ENCODE measurements around the gene CCR5. TPM values are rescaled to one million over a fixed set of nuclear protein-coding genes. Genes with fewer than 3 reads are reported as not detected.
A peak's percentile ranks its signal among the peaks of the same experiment; 100 is the strongest.

The CCR5 gene
- total and polyA plus RNA-seq, 9 of the 15 experiments (the other 6 are each of a cell fraction or from before 2014, with no cell fraction given) = not detected

DNA sequence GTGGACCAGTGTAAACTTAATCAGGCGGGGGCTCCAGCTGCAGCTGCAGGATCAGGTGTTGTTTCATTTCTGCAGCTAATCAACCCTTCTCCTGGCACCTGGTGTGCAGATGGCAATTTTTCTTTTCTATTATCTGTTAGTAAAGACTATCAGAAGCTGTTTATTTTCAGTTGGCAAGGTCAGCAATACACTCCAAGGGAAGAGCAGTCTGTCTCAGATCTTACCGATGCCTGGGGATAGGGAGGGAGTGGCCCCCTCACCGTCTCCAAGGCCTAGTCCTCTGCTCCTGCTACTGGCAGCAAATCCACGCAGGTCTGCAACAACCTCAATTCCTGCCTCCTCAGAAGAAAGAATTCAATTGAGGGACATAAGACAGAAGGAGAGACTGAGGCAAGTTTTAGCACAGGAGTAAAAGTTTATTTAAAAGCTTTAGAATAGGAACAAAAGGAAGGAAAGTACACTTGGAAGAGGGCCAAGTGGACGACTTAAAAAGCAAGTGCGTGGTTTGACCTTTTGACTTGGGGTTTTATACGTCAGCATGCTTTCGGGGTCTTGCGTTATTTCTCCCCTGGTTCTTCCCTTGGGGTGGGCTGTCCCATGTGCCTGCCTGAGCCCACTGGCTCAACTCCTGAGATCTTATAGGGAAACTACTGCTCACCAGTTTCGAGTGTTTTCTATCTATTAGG, 45.5 kb downstream of the CCR5 start (continued):
- TF ChIP-seq, protein P1, sequence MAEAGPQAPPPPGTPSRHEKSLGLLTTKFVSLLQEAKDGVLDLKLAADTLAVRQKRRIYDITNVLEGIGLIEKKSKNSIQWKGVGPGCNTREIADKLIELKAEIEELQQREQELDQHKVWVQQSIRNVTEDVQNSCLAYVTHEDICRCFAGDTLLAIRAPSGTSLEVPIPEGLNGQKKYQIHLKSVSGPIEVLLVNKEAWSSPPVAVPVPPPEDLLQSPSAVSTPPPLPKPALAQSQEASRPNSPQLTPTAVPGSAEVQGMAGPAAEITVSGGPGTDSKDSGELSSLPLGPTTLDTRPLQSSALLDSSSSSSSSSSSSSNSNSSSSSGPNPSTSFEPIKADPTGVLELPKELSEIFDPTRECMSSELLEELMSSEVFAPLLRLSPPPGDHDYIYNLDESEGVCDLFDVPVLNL (CRISPR knock-in tag; IDR thresholded peaks at IDR 0.05; ENCODE audit: low read depth) = no peak
- TF ChIP-seq NFIC (IDR thresholded peaks at IDR 0.05) = peak; percentile 93
- TF ChIP-seq POLR2A (conservative IDR thresholded peaks at IDR 0.05) = no peak
- no peak for TF ChIP-seq KAT7 (CRISPR knock-in tag; IDR thresholded peaks at IDR 0.05; ENCODE audit: borderline replicate concordance)
- TF ChIP-seq NUFIP1 (IDR thresholded peaks at IDR 0.05; ENCODE audit: partially characterized antibody) = no peak
- TF ChIP-seq, protein P2, sequence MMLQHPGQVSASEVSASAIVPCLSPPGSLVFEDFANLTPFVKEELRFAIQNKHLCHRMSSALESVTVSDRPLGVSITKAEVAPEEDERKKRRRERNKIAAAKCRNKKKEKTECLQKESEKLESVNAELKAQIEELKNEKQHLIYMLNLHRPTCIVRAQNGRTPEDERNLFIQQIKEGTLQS (IDR thresholded peaks at IDR 0.05) = peak; percentile 33; the same call in 1 of the 2 replicates
- TF ChIP-seq, protein P2 (CRISPR knock-in tag; conservative IDR thresholded peaks at IDR 0.05) = no peak
- no peak for TF ChIP-seq RHOXF2B (CRISPR knock-in tag; conservative IDR thresholded peaks at IDR 0.05)
- no peak for TF ChIP-seq TAF9B (IDR thresholded peaks at IDR 0.05; ENCODE audit: partially characterized antibody)
- no peak for TF ChIP-seq ZBTB11 (CRISPR knock-in tag; IDR thresholded peaks at IDR 0.05)
- TF ChIP-seq PCBP1 (IDR thresholded peaks at IDR 0.05; ENCODE audit: low read depth, low read length, poor library complexity, severe bottlenecking) = no peak
- TF ChIP-seq ZNF639 (CRISPR knock-in tag; conservative IDR thresholded peaks at IDR 0.05 in 1 of 2, IDR thresholded peaks at IDR 0.05 in 1 of 2) = no peak
- TF ChIP-seq, protein P3, sequence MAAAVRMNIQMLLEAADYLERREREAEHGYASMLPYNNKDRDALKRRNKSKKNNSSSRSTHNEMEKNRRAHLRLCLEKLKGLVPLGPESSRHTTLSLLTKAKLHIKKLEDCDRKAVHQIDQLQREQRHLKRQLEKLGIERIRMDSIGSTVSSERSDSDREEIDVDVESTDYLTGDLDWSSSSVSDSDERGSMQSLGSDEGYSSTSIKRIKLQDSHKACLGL (CRISPR knock-in tag; IDR thresholded peaks at IDR 0.05; ENCODE audit: borderline replicate concordance, poor library complexity, severe bottlenecking) = no peak
- no peak for TF ChIP-seq ZFP36 (IDR thresholded peaks at IDR 0.05; ENCODE audit: low read depth, low read length, partially characterized antibody)
- no peak for TF ChIP-seq NFE2 (IDR thresholded peaks at IDR 0.05; ENCODE audit: low read depth)
- no peak for TF ChIP-seq CTCFL (IDR thresholded peaks at IDR 0.05; ENCODE audit: borderline replicate concordance, insufficient read depth, low read depth, low read length, poor library complexity, severe bottlenecking)

All from K562 (cell line).